Erythroblast (primary cell): Measurements from ENCODE around the gene PCED1B.
"Not testable (repeated sequence)": the region's sequence is repeated elsewhere in the genome, so short reads cannot be mapped to it uniquely, and the experiment has no call there.

Experiments used
- GATA1 ChIP-seq: IDR thresholded peaks from 2 replicates; pipeline ENCODE4 v1.6.1; 2011; ENCODE audit warnings: low read depth, mild to moderate bottlenecking, control low read depth, low read length, moderate library complexity
- POLR2A ChIP-seq: IDR thresholded peaks from 2 replicates; pipeline ENCODE4 v1.6.1; 2011; ENCODE audit warnings: mild to moderate bottlenecking, low read length

DNA sequence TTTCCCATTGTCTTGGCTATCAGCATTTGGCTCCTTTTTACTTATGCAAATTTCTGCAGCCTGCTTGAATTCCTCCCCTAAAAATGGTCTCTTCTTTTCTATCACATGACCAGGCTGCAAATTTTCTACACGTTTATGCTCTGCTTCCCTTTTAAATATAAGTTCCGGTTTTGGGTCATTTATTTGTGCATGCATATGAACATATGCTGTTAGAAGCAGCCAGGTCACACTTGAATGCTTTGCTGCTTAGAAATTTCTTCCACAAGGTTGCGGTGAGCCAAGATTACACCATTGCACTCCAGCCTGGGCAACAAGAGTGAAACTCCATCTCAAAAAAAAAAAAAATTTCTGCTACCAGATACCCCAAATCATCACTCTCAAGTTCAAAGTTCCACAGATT lies 28.1 kb upstream of the PCED1B start:
- not testable (repeated sequence) for TF ChIP-seq POLR2A, GATA1
